Right lobe of liver (tissue), 4 donors: ENCODE data around the gene RPL29.

Source experiments
- POLR2A ChIP-seq: fragments of 450-650 bp; IDR thresholded peaks from one replicate; pipeline ENCODE4 v1.6.1; 2017; ENCODE audit warnings: antibody characterized with exemption, mild to moderate bottlenecking
- TF ChIP-seq, protein P1 (sequence below), 4 donors: fragments of 200-600 bp in 3 of 4; fragments of 450-650 bp in 1 of 4; IDR thresholded peaks; one replicate each; pipeline versions ENCODE4 v1.5.1 to v1.8.0; 2016 to 2022; ENCODE audit warnings: antibody characterized with exemption in 4 of 4, mild to moderate bottlenecking in 2 of 4
- donor health status: DM: no; HTN: no; CAD: no.
- donor health status: DM: no; HTN: no; CAD: no.
- donor health status: DM: no; HTN: yes; CAD: no.

DNA sequence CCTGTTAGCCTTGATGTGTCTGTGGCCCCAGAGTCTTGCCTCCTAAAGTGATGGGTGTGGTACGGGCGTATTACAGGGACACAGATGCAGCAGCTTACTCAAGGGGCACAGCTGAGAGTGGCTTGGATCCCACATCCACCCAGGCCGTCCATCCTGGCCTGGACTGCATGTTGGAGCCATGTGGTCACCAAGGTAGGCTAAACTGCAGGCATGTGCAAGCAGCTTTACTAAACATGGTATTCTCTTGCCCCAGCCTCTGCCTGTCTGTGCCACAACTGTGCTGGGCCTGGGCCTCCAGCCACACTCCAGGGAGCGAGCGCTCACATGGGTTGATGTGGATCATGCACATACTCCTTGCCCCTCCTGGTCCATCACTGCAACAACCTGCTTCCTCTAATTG, 46.6 kb downstream of the RPL29 start:
- no peak for TF ChIP-seq POLR2A
- TF ChIP-seq, protein P1, sequence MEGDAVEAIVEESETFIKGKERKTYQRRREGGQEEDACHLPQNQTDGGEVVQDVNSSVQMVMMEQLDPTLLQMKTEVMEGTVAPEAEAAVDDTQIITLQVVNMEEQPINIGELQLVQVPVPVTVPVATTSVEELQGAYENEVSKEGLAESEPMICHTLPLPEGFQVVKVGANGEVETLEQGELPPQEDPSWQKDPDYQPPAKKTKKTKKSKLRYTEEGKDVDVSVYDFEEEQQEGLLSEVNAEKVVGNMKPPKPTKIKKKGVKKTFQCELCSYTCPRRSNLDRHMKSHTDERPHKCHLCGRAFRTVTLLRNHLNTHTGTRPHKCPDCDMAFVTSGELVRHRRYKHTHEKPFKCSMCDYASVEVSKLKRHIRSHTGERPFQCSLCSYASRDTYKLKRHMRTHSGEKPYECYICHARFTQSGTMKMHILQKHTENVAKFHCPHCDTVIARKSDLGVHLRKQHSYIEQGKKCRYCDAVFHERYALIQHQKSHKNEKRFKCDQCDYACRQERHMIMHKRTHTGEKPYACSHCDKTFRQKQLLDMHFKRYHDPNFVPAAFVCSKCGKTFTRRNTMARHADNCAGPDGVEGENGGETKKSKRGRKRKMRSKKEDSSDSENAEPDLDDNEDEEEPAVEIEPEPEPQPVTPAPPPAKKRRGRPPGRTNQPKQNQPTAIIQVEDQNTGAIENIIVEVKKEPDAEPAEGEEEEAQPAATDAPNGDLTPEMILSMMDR (IDR thresholded peaks at IDR 0.05) = no peak
